Measurements from ENCODE around the gene TFEC. TPM values are rescaled to one million over a fixed set of nuclear protein-coding genes. Genes with fewer than 3 reads are reported as not detected.

TFEC gene
- total and polyA plus RNA-seq, 8 donors, result 0.16 to 4.1 (median 0.38) TPM

- no peak for TF ChIP-seq CTCF (IDR thresholded peaks at IDR 0.05)
- H3K9me3 ChIP-seq, result no peaks in the 10 kb centered on the region
- no peak for DNase-seq
- H3K27me3 ChIP-seq, result no peaks in the 10 kb centered on the region
- H3K4me3 ChIP-seq, result no peak overlapping the region
- FAIRE-seq, result no peak
- intact Hi-C loops (cut with DNase I), result no loop called here
- WGBS, 2 donors, result 66 to 85% methylated on average over 2 of the region's 2 CpGs
- no peaks in the 10 kb centered on the region for H3K36me3 ChIP-seq
- H3K27ac ChIP-seq, result no peak overlapping the region
- ATAC-seq, result no peak
- H3K4me1 ChIP-seq, result no peaks in the 10 kb centered on the region
Measured at GRCh38 chr7:116032886-116033285, 2.3 kb upstream of the TFEC start.

- DNase-seq (no peak), ATAC-seq (no peak), FAIRE-seq (peak; percentile 43)
- 91 to 93% methylated on average over 2 of the region's 2 CpGs for WGBS, 2 donors
- intact Hi-C loops (cut with DNase I), result no loop called here
- no peaks in the 10 kb centered on the region for H3K27me3 ChIP-seq
- H3K4me1 ChIP-seq, result no peaks in the 10 kb centered on the region
- no peak for TF ChIP-seq CTCF (IDR thresholded peaks at IDR 0.05)
- H3K4me3 ChIP-seq, result no peak overlapping the region
- H3K9me3 ChIP-seq, result no peaks in the 10 kb centered on the region
- no peak overlapping the region for H3K27ac ChIP-seq
- H3K36me3 ChIP-seq, result no peaks in the 10 kb centered on the region
Measured at GRCh38 chr7:116028787-116029186, 1.8 kb downstream of the TFEC start.

GRCh38 chr7:116027786-116028185, 2.8 kb downstream of the TFEC start:
- DNase-seq (no peak), FAIRE-seq (no peak), ATAC-seq (no peak)
- intact Hi-C loops (cut with DNase I), result no loop called here
- H3K9me3 ChIP-seq, result no peaks in the 10 kb centered on the region
- no peaks in the 10 kb centered on the region for H3K36me3 ChIP-seq
- 63 to 81% methylated on average over 5 of the region's 5 CpGs for WGBS, 2 donors
- H3K4me3 ChIP-seq, result no peak overlapping the region
- TF ChIP-seq CTCF (IDR thresholded peaks at IDR 0.05), result no peak
- no peaks in the 10 kb centered on the region for H3K4me1 ChIP-seq
- H3K27me3 ChIP-seq, result no peaks in the 10 kb centered on the region
- no peak overlapping the region for H3K27ac ChIP-seq

- intact Hi-C loops (cut with DNase I), result no loop called here
- Histone ChIP-seq H3K36me3 (no peaks in the 10 kb centered on the region), H3K4me1 (no peaks in the 10 kb centered on the region), H3K27me3 (no peaks in the 10 kb centered on the region), H3K9me3 (no peaks in the 10 kb centered on the region), H3K27ac (no peak overlapping the region), H3K4me3 (no peak overlapping the region)
- TF ChIP-seq CTCF (IDR thresholded peaks at IDR 0.05), result no peak
- ATAC-seq (peak in 3 of 4 donors; percentile 56 to 83 (median 74)), DNase-seq (no peak), FAIRE-seq (no peak)
- WGBS, 2 donors, result 58 to 66% methylated on average over 1 of the region's 1 CpG
Measured at GRCh38 chr7:116024826-116025809, 5.4 kb downstream of the TFEC start.

DNA sequence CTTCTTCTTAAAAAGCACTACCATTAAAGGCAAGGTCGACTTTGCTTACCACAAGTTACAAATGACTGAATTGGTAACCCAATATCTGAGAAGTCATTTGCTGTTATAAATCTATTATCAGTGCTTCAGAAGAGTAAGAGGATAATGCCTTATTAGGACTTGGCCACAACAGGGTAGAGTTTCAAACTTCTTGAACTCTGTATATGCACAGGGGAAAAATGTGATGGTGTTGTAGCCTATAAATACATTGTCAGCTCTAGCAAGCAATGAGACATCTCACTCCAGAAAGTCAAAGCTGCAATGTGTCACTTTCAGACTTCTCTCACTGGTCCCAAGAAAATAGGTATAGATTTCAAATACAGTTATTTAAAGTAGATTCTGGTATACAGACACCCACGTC, 9.3 kb downstream of the TFEC start:
- no peaks in the 10 kb centered on the region for H3K36me3 ChIP-seq
- no peaks in the 10 kb centered on the region for H3K27me3 ChIP-seq
- no peak for TF ChIP-seq CTCF (IDR thresholded peaks at IDR 0.05)
- H3K4me1 ChIP-seq, result no peaks in the 10 kb centered on the region
- 59 to 88% methylated on average over 2 of the region's 2 CpGs for WGBS, 2 donors
- no peak overlapping the region for H3K4me3 ChIP-seq
- intact Hi-C loops (cut with DNase I), result no loop called here
- H3K27ac ChIP-seq, result no peak overlapping the region
- FAIRE-seq, result no peak
- no peak for ATAC-seq
- no peaks in the 10 kb centered on the region for H3K9me3 ChIP-seq
- no peak for DNase-seq

Data from pancreas (tissue), 10 donors.